ENCODE measurements around the gene CEP63.

CEP63 gene

GRCh38 chr3:134481166-134481565 is 4.7 kb upstream of the CEP63 start:
- Mint-ChIP-seq H3K36me3 (peaks cover 69% of the 10 kb centered on the region), H3K27ac (peak overlapping the region; percentile 7), H3K4me1 (peaks cover 18% of the 10 kb centered on the region), H3K9me3 (no peaks in the 10 kb centered on the region), H3K4me3 (no peak overlapping the region)
- no peak for ATAC-seq
- no peak for DNase-seq (ENCODE audit: low spot score in 2 of 2)

- Mint-ChIP-seq H3K4me3 (no peak overlapping the region), H3K27ac (no peak overlapping the region), H3K9me3 (no peaks in the 10 kb centered on the region), H3K36me3 (peaks cover 56% of the 10 kb centered on the region), H3K4me1 (peaks cover 23% of the 10 kb centered on the region)
- DNase-seq (ENCODE audit: low spot score in 2 of 2) (no peak), ATAC-seq (no peak)
Measured at GRCh38 chr3:134482622-134483021, 3.2 kb upstream of the CEP63 start.

DNA sequence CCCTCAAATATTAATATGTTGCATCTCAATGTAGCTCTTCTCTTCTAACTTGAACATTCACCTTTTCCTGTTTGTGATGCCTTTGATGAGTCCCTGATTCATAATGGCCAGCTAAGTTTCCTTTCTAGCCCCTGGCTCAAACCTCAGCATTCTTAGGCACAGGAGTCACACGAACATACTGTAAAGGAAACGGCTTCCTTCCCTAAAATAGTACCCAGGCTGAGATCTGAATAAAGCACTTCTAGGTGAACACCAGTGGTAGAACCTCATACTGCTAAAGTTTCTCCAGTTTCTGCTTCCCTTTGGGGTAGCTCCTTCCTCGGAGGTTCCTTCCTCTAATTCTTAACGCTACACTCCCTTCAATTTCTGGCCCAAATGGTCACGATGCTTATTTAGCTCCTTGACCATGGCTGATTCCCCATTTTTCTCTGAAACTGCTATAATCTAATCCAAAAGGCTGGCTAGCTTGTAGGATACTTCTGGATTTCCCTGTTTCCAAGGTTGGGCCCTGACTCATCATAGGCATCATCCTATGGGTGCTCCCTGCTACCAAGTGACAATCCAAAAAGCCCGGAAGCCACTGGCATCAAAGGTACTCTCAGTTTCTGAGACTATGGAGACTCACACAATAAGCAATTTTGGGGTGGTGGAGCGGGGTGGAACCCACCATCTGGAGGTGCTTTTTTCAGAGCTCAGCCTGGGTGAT is 2.5 kb upstream of the CEP63 start:
- H3K36me3 Mint-ChIP-seq, result peaks cover 49% of the 10 kb centered on the region
- DNase-seq (ENCODE audit: low spot score in 2 of 2) (no peak), ATAC-seq (no peak)
- no peaks in the 10 kb centered on the region for H3K9me3 Mint-ChIP-seq
- peak overlapping the region; percentile 94 for H3K4me3 Mint-ChIP-seq
- H3K27ac Mint-ChIP-seq, result peak overlapping the region; percentile 5
- H3K4me1 Mint-ChIP-seq, result peaks cover 30% of the 10 kb centered on the region

DNA sequence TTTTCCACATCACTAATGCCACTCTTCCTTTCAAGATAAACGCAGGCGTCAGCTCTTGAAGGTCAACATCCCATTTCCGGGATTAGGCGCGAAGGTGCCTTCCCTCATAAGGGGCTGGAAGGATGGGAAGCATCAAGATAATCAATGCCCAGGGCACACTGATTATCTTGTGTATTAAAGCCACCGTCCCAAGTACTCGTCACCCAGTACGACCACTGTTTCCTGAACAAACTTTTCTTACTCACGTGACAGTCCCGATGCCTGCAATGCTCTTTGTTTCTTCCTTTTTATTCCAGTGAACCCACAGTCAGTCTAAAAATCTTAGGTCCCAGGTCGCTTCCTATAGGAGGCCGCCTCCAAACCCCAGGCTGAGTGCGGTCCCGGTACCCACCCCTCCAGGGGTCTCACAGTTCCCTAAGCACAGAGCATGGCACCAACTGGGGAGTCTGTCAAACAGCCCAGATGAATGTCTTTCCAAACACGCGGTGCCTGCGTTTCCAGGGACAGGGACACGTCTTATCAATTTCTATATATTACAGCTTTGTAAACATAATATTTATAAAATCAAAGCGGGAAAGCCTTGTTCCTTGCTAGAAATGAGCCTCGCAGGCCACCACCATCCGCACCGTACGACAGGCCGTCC is 661 bp upstream of the CEP63 start:
- H3K36me3 Mint-ChIP-seq, result peaks cover 30% of the 10 kb centered on the region
- peaks cover 31% of the 10 kb centered on the region for H3K4me1 Mint-ChIP-seq
- H3K9me3 Mint-ChIP-seq, result no peaks in the 10 kb centered on the region
- H3K4me3 Mint-ChIP-seq, result peak overlapping the region; percentile 94
- H3K27ac Mint-ChIP-seq, result peak overlapping the region; percentile 98
- DNase-seq (ENCODE audit: low spot score in 2 of 2), result no peak
- peak; percentile 2 for ATAC-seq

DNA sequence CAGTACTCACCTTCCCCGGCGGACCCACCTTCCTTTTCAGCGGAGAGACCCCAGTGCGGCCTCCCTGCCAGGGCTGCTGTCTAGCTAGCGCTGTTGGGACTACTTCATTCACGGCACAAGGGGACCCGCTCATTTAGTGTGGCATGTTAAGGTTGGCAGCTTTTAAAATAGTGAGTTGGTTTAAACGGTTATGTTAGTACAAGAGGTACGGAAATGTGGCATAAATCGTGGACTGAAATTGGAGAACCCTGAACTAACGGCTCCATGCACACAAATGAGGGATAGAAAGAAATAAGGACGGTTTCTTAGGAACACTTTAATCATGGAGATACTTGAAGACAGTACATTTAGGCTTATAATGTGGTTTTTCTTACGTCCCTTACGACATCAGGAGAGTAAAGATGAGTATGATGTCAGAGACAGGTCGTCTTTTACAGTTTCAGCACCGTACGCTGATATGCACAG is 752 bp downstream of the CEP63 start:
- Mint-ChIP-seq H3K4me3 (peak overlapping the region; percentile 94), H3K9me3 (no peaks in the 10 kb centered on the region), H3K4me1 (peaks cover 31% of the 10 kb centered on the region), H3K36me3 (peaks cover 20% of the 10 kb centered on the region), H3K27ac (peak overlapping the region; percentile 98)
- DNase-seq (ENCODE audit: low spot score in 2 of 2) (no peak), ATAC-seq (peak; percentile 27)

- no peaks in the 10 kb centered on the region for H3K9me3 Mint-ChIP-seq
- peak overlapping the region; percentile 94 for H3K4me3 Mint-ChIP-seq
- H3K4me1 Mint-ChIP-seq, result peaks cover 31% of the 10 kb centered on the region
- peaks cover 20% of the 10 kb centered on the region for H3K36me3 Mint-ChIP-seq
- ATAC-seq (no peak), DNase-seq (ENCODE audit: low spot score in 2 of 2) (no peak)
- peak overlapping the region; percentile 98 for H3K27ac Mint-ChIP-seq
Measured at GRCh38 chr3:134487406-134487805, 1.5 kb downstream of the CEP63 start.

DNA sequence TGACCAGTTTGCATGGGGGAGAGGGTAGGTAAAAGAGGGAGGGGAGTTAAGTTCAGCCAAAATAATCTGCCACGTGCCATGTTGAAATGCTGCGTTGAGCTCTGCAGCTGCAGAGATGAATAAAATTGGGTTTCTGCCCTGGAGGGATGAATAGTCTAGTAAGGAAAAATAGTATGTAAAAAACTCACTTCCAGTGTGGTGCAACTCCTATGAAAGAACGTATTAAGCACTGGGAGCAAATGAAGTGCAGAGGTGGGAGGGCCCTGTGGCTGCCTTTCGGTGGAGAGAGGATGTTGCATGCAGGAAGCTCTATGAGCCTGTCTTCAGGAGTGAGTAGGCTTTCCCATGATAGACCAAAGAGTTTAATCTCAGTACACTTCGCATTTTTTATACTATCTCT is 8.6 kb downstream of the CEP63 start:
- Mint-ChIP-seq H3K4me3 (no peak overlapping the region), H3K9me3 (no peaks in the 10 kb centered on the region), H3K4me1 (peaks cover 44% of the 10 kb centered on the region), H3K36me3 (peaks cover 29% of the 10 kb centered on the region), H3K27ac (no peak overlapping the region)
- DNase-seq (ENCODE audit: low spot score in 2 of 2) (no peak), ATAC-seq (no peak)

DNA sequence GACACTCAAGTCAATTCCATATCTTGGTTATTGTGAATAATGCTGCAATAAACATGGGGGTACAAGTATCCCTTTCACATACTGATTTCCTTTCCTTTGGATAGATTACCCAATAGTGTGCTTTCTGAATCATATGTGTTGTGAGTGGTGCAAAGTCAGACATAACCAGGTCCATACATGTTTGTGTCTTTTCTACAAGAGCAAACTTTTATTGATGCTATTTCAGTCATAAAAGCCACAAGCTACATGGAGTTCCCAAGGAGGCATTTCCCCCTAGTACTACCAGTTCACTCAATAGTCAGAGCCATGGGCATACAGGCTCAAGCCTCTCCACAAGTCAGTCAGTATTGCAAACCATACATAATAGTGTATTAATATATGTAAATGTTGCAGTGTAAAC is 10.1 kb downstream of the CEP63 start:
- Mint-ChIP-seq H3K4me1 (peaks cover 51% of the 10 kb centered on the region), H3K36me3 (peaks cover 33% of the 10 kb centered on the region), H3K4me3 (no peak overlapping the region), H3K27ac (no peak overlapping the region), H3K9me3 (no peaks in the 10 kb centered on the region)
- no peak for ATAC-seq
- DNase-seq (ENCODE audit: low spot score in 2 of 2), result no peak

- peak; percentile 61 for ATAC-seq
- H3K4me1 Mint-ChIP-seq, result peaks cover 53% of the 10 kb centered on the region
- no peak overlapping the region for H3K27ac Mint-ChIP-seq
- no peaks in the 10 kb centered on the region for H3K9me3 Mint-ChIP-seq
- H3K4me3 Mint-ChIP-seq, result no peak overlapping the region
- H3K36me3 Mint-ChIP-seq, result peaks cover 35% of the 10 kb centered on the region
- DNase-seq (ENCODE audit: low spot score in 2 of 2), result no peak
Measured at GRCh38 chr3:134496471-134497071, 10.7 kb downstream of the CEP63 start.

DNA sequence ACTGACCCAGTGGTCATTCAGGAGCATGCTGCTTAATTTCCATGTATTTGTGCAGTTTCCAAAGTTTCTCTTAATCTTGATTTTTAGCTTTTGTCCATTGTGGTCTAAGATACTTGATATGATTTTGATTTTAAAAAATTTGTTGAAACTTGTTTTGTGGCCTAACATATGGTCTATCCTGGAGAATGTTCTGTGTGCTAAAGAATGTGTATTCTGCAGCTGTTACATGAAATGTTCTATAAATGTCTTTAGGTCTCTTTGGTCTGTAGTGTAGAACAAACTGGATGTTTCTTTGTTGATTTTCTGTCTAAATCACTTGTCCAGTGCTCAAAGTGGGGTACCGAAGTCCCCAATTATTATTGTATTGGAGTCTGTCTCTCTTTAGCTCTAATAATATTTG is 17.4 kb downstream of the CEP63 start:
- Mint-ChIP-seq H3K4me3 (no peak overlapping the region), H3K9me3 (peaks cover 11% of the 10 kb centered on the region), H3K36me3 (peaks cover 37% of the 10 kb centered on the region), H3K4me1 (peaks cover 30% of the 10 kb centered on the region), H3K27ac (no peak overlapping the region)
- ATAC-seq (no peak), DNase-seq (ENCODE audit: low spot score in 2 of 2) (no peak)

DNA sequence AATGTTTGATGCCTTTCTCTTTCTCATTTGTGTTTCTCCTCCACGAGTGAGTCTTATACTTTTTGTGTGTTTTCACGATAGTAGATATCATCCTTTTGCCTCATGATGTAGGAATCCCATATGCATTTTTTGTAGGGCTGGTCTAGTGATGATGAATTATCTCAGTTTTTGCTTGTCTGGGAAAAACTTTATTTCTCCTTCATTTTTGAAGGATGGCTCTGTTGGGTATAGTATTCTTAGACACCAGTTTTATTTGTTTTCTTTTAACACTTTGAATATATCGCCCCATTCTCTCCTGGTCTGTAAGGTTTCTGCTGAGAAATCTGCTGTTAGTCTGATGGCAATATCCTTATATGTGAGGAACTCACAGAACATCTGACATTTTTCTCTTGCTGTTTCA is 18.3 kb downstream of the CEP63 start:
- H3K36me3 Mint-ChIP-seq, result peaks cover 44% of the 10 kb centered on the region

GRCh38 chr3:134505485-134505884 is 19.6 kb downstream of the CEP63 start:
- Mint-ChIP-seq H3K36me3 (peaks cover 57% of the 10 kb centered on the region), H3K9me3 (peaks cover 11% of the 10 kb centered on the region), H3K4me3 (no peak overlapping the region), H3K27ac (no peak overlapping the region), H3K4me1 (peaks cover 16% of the 10 kb centered on the region)
- ATAC-seq (no peak), DNase-seq (ENCODE audit: low spot score in 2 of 2) (no peak)

More for the DNA sequence above, 18.3 kb downstream of the CEP63 start:
- H3K4me3 Mint-ChIP-seq, result no peak overlapping the region
- peaks cover 21% of the 10 kb centered on the region for H3K4me1 Mint-ChIP-seq
- H3K27ac Mint-ChIP-seq, result no peak overlapping the region
- ATAC-seq (no peak), DNase-seq (ENCODE audit: low spot score in 2 of 2) (no peak)
- H3K9me3 Mint-ChIP-seq, result peaks cover 11% of the 10 kb centered on the region

DNA sequence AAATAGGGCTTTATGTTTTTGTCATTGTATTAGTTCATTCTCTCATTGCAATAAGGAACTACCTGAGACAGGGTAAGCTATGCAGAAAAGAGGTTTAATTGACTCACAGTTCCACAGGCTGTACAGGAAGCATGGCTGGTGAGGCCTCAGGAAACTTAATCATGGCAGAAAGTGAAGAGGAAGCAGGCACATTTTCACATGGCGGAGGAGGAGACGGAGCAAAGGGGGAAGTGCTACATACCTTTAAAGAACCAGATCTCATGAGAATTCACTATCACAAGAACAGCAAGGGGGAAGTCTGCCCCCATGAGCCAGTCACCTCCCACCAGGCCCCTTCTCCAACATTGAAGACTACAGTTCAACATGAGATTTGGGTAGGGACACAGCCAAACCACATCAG is 25.6 kb downstream of the CEP63 start:
- H3K9me3 Mint-ChIP-seq, result no peaks in the 10 kb centered on the region
- DNase-seq (ENCODE audit: low spot score in 2 of 2) (no peak), ATAC-seq (no peak)
- peaks cover 9% of the 10 kb centered on the region for H3K4me1 Mint-ChIP-seq
- no peak overlapping the region for H3K4me3 Mint-ChIP-seq
- no peak overlapping the region for H3K27ac Mint-ChIP-seq
- H3K36me3 Mint-ChIP-seq, result peaks cover 63% of the 10 kb centered on the region

DNA sequence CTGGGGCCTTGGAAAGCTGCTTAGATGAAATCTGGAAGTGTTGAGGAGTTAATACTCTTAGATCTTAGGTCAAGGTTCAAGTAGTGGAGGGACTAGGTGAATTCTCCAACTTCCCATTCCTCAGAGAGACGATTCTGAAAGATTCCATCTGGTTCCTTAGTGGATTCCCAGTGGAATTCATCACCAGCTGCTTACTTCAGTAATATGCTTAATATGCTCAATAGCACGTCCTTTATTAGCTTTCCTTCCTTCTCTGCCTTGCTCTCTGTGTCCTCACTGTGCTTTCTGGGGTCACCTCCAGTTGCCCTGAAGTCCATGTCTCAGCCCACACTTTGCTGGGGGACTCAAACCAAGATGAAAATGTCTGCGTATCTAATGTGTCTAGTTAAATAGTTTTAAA is 31.0 kb downstream of the CEP63 start:
- peaks cover 15% of the 10 kb centered on the region for H3K36me3 Mint-ChIP-seq
- DNase-seq (ENCODE audit: low spot score in 2 of 2) (no peak), ATAC-seq (no peak)
- no peak overlapping the region for H3K27ac Mint-ChIP-seq
- peaks cover 4% of the 10 kb centered on the region for H3K9me3 Mint-ChIP-seq
- H3K4me3 Mint-ChIP-seq, result no peak overlapping the region
- H3K4me1 Mint-ChIP-seq, result no peaks in the 10 kb centered on the region

GRCh38 chr3:134517791-134518190 is 31.9 kb downstream of the CEP63 start:
- Mint-ChIP-seq H3K27ac (no peak overlapping the region), H3K4me3 (no peak overlapping the region), H3K36me3 (peaks cover 13% of the 10 kb centered on the region), H3K4me1 (no peaks in the 10 kb centered on the region), H3K9me3 (peaks cover 12% of the 10 kb centered on the region)
- no peak for DNase-seq (ENCODE audit: low spot score in 2 of 2)
- no peak for ATAC-seq

DNA sequence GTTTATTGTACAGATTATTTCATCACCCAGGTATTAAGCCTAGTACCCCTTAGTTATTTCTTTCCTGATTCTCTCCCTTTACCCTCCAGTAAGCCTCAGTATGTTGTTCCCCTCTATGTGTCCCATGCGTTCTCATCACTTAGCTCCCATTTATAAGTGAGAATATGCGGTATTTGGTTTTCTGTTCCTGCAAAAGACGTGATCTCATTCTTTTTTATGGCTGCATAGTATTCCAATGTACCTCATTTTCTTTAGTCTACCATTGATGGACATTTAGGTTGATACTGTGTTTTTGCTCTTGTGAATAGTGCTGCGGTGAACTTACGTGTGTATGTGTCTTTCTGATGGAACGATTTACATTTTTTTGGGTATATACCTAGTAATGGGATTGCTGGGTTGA is 36.7 kb downstream of the CEP63 start:
- DNase-seq (ENCODE audit: low spot score in 2 of 2) (no peak), ATAC-seq (no peak)
- no peak overlapping the region for H3K27ac Mint-ChIP-seq
- H3K4me3 Mint-ChIP-seq, result no peak overlapping the region
- H3K4me1 Mint-ChIP-seq, result peaks cover 11% of the 10 kb centered on the region
- H3K36me3 Mint-ChIP-seq, result no peaks in the 10 kb centered on the region
- peaks cover 35% of the 10 kb centered on the region for H3K9me3 Mint-ChIP-seq
